GM19463 (cell line): ENCODE results near the gene KCNG1.
A peak's percentile ranks its signal among the peaks of the same experiment; 100 is the strongest.
"Not testable (repeated sequence)": the region's sequence is repeated elsewhere in the genome, so short reads cannot be mapped to it uniquely, and the experiment has no call there.

Source experiments
- ATAC-seq: cut with Tn5 transposase; IDR thresholded peaks from one replicate; pipeline ENCODE4 v1.9.1; 2021; ENCODE audit warnings: mild to moderate bottlenecking, moderate library complexity; ENCODE audit not compliant: unreplicated experiment

The KCNG1 gene

DNA sequence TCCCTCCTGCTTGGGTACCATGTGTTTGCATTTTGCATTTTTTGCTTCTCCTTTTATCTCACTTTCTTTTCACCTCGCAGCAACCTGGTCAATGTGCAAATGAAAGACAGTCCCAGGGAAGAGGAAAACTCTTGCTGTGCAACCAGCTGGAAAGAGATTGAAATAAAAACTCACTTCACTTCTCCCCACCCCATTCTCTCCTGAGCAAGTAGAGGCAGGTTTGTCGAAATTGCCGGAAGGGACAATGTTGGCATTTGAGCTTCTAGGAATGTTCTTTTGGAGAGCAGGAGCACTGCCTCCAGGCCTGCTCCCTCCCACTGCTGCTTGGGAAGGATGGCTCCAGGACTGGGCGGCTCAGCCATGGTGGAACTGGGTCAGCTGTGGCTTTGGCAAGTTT, 30.6 kb downstream of the KCNG1 start:
- no peak for ATAC-seq

DNA sequence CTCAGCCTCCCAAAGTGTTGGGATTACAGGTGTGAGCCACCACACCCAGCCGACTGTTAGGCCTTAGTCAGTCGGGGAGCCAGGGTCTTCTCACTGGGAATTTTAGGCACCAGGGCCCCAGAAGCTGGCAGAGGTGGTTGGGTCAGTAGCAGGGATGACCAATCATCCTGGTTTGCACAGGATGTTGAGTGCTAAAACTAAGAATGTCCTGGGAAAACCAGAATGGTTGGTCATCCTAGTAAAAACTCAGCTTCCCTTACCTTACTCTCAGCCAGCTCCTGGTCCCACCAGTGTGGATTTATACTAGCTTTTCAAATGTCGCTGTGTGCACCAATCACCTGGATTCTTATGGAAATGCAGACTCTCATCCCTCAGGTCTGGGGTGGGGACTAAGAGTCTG, 31.8 kb downstream of the KCNG1 start:
- no peak for ATAC-seq

DNA sequence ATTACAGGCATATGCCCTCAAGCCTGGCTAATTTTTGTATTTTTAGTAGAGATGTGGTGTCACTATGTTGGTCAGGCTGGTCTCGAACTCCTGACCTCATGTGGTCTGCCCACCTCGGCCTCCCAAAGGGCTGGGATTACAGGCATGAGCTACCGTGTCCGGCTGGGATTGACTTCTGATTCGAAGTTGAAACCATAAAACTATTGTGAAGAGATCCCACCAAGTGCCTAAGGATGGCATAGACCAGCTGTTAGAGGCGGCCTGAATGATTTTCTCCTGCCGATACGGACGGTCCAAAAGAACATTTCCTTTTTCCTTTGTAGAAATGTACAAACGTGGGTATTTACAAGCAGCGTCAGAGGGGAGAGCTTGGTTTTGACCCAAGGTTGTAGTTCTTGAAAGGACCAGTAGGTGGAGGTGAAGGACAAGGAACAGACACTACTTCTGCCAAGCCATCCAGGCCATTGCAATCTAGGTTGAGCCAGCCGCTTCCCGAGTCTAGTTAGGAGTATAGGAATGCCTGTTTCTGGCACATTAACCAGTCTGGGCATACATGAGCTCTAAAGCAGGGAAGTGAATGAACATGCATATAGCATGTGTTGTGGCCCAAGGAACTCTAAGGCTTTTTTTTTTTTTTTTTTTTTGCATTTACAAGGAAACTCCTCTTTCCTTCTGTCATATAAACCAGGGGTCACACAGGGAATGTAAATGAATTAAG, 35.3 kb downstream of the KCNG1 start:
- ATAC-seq, result no peak

DNA sequence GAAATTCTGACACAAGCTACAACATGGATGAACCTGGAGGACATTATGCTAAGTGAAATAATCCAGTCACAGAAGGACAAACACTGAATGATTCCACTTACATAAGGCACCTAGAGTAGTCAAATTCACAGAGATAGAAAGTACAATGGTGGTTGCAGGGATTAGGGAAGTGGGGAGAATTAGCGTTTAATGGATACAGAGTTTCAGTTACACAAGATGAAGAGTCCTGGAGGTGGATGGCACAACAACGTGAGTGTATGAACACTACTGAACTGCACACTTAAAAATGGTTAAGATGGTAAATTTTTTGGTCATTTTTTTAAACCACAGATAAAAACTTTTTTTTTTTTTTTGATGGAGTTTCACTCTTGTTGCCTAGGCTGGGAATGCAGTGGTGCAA, 39.6 kb downstream of the KCNG1 start:
- ATAC-seq, result no peak

DNA sequence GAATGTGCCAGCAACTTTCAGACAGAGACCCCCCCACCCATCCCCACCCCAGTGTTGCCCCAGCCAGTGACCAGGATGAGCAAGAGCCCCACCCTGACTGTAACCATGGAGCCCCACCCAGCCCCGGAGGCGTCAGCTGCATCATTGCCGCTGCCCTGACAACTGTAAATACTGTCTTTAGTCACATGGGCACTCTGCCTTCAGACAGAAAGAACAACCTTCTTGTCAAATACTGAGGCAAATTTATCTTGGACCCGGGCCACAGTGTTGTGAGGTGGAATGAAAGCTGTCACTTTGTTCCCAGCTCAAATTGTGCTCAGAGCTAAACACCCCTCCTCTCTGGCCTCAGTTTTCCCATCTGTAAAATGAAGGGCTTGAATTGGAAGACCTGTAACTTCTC, 40.5 kb downstream of the KCNG1 start:
- no peak for ATAC-seq

DNA sequence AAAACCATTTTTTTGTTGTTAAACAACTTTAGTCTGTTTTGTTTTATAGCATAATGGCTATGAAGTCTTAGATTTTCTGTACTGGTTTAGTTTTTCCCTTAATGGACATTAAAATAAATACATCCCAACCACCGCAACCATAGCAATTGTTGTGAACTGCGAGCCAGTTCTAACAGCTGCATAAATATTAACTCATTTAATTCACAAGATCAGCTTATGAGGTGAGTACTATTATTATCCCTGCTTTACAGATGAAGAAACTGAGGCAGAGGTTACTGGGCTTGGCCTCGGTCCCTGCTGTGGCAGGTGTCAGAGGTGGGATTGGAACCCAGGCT, 41.2 kb downstream of the KCNG1 start:
- ATAC-seq, result no peak

DNA sequence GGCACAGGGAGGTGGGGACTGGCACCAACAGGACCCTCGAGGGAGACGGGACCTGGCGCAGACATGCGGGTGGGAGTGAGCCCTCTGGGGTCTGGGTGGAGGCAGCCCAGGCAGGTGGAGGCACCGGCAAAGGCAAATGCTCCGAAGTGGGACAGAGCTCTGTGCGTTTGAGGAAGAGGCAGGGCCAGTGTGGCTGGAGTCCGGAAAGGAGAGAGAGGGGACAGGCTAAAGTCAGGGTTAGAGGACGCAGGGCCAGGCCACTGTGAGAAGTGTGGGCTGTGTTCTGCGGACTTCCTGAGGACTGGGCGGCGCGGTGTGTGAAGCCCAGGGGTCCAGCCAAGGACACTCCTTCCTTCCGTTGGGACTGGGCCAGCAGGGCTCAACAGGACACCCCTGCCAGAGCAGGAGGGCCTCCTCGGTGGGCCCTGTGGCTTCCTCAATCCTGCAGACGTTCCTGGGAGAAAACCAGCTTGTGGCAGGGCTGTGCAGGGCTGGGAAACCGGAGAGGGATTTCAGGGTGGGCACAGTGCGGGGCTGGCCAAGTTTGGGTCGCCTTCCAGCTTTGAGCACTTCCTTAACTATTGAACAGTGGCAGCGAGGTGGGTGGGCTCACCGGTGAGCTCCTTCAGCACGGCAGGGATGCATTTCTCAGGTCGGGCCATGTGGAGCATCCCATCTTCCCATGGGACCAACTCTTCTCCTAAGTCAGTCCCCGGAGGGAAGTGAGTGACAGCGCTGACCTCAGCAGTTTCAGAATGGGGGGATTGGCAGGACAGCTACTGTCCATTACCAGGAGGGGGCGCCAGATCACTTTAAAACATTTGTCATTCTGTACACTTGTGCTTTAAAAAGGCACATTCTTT, 41.8 kb downstream of the KCNG1 start:
- no peak for ATAC-seq

DNA sequence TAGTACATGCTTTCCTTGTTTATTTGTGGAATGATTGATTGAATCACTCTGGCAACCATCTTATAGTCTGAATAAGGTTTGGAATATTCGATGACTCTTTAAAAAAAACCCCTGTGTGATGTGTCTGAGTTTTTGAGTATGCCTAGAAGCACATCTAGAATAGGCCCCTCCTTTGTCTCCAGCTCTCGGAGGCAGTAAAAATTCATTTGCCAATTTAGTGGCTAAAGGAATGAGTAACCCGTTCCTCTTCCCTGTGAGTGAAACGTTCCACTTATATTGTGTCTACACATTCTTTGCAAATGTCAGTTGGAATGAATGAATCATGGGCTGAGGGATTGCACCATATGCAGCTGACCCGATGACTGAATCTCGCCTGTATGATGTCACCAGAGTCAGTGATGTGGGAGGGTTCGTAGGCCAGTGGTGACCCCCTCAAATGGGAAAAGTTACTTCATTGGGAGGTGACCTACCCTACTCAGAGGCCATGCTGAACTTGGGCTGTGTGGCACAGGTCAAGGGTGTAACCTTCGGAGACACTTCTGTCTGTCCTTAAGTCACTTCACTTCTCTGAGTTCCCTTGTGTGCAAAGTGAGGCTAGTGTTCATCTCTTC, 42.7 kb downstream of the KCNG1 start:
- ATAC-seq, result no peak

DNA sequence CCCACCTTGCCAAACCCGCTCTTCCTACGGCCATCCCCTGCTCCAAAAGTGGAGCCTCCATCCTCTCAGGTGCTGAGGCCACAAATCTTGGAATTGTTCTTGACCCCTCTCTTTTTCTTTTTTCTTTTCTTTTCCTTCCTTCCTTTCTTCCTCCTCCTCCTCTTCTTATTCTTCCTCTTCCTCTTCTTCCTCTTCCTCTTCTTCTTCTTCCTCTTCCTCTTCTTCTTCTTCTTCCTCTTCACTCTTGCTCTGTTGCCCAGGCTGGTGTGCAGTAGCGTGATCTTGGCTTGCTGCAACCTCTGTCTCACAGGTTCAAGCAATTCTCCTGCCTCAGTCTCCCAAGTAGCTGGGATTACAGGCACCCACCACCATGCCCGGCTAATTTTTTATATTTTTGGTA, 44.4 kb downstream of the KCNG1 start:
- ATAC-seq, result not testable (repeated sequence)

DNA sequence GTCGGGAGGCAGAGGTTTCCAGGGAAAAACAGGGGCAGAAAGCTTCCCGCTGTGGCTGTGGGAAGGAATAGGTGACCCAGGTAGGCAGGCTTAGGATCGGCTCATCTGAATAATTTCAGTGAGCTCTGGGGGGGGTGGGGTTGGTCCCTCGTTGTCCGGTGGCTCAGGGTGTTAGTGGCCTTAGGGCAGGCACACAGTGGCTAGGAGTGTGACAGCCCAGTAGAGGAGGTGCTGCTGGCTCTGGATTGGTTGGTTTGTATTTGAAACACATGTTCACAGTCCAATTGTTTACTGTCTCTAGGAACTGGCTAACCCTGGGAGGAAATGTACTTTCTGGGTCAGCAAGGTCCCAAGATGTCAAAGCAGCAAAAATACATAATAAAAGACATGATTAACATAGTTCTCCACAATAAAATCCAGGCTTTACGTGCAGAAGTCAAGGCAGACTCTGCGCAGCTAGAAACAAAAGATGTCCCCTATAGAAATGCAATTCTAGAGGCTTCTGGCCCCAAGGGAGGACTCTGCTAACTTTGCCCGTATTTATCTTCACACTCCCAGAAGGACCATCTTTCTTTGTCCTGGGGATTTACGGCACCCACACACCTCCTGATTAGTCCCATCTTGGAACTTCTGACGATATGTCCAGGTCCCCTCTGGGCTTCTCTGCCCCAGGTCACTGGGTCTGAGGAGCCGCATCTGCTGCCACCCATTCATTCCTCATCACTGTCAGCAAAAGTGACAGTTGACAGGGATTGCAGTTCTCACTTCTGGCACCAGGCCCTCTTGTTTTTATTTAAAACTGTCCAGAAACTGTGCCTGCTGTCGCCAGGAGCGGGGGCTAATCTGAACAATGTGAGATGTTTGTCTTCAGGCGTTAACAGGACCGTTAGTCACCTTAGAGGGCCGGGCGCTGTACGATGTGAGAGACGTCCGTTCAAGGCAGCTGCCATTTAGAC, 45.6 kb downstream of the KCNG1 start:
- no peak for ATAC-seq

DNA sequence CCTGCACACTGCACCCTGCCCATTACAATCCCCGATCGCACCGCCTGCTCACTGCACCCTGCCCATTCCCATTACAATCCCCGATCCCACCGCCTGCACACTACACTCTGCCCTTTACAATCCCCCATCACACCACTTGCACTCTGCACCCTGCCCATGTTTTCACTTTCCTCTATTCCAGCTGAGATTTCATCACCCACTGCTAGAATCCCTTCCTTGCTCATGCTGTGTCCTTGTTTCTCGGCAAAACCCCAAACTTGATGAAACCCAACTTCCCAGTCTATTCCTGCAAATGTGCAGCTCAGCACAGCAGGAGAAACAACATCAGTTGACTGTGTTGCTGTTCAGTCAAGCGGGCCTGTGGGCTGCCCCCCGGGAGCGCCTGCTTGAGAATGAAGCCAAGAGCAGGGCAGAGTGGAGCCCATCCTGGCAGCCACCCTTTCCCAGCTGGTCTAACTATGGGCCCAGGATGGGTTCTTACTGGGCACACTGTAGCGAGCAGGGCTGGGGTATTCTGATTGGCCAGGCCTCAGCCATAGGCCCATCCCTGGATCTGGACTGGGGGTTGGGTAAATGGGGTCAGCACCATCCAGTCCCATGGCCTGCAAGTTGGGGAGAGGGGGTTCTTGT, 47.1 kb downstream of the KCNG1 start:
- ATAC-seq, result no peak

DNA sequence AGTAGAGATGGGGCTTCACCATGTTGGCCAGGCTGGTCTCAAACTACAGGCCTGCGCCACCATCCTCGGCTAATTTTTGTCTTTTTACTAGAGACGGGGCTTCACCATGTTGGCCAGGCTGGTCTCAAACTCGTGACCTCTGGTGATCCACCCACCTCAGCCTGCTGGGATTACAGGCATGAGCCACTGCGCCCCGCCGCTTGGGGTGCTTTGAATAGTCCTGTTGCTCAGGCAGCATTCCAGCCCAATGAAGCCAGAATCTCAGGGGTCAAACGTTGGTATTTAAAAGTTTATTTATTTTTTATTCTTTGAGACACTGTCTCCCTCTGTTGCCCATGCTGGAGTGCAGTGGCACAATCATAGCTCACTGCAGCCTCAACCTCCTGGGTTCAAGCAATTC, 53.0 kb downstream of the KCNG1 start:
- ATAC-seq, result no peak

DNA sequence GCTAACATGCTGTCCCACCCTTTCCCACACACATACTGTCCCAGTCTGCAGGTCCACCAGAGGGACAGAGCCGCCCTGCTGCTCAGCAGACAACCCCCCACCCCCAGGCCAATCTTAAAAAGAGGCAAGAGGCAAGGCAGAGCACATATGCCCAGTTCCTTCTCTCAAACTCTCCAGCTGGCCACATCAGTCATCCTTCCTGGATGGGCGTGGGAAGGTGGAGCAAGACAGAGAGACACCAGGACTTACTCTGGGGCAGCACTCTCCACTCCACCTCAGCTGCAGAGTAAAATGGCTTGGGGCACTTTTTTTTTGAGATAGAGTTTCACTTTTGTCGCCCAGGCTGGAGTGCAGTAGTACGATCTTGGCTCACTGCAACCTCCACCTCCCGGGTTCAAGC, 53.5 kb downstream of the KCNG1 start:
- no peak for ATAC-seq

DNA sequence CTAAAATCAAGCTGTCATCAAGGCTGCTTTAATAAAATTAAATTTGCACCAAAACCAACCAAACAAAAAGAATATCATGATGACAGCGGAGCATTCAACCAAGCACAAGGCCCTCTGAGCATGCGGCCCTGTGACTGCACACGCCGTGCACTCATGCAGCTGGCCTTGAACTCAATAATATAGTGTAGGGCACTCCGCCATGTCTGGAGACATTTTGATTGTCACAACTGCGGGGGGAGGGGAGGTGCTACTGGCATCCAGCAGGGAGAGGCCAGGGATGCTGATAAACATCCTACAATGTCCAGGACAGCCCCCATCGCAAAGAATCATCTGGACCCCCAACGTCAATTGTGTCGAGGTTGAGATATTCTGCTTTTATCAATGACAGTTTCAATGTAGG, 54.6 kb downstream of the KCNG1 start:
- ATAC-seq, result no peak

DNA sequence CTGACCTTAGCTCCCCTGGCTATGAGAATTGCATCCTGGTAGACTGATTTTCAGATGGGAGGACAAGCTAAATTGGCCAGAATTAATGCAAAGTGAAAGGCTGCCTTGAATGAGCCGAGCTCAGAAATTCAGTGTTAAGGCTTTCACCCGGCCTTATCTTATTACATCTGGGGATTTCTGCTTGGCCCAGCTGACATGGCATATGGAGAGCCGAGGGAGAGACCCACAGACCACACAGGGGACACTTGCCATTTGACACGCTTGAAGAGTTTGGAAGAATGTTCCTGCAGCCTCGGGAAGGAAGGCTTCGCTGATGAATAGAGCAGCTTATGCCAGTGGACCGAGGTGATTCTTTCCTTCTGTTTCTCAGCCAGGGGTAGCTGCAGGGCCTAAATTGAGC, 55.3 kb downstream of the KCNG1 start:
- ATAC-seq, result no peak

DNA sequence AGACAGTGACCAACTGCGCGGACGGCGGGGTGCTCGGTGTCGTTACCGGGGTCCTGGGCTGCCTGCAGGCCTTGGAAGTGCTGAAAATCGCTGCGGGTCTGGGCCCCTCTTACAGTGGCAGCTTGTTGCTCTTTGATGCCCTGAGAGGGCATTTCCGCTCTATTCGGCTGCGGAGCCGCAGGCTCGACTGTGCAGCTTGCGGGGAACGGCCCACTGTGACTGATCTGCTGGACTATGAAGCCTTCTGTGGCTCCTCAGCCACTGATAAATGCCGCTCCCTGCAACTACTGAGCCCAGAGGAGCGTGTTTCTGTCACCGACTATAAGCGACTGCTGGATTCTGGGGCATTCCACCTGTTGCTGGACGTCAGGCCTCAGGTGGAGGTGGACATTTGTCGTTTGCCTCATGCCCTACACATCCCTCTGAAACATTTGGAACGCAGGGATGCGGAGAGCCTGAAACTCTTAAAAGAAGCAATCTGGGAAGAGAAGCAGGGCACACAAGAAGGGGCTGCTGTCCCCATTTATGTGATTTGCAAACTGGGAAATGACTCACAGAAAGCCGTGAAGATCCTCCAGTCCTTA, 63.3 kb downstream of the KCNG1 start:
- no peak for ATAC-seq

DNA sequence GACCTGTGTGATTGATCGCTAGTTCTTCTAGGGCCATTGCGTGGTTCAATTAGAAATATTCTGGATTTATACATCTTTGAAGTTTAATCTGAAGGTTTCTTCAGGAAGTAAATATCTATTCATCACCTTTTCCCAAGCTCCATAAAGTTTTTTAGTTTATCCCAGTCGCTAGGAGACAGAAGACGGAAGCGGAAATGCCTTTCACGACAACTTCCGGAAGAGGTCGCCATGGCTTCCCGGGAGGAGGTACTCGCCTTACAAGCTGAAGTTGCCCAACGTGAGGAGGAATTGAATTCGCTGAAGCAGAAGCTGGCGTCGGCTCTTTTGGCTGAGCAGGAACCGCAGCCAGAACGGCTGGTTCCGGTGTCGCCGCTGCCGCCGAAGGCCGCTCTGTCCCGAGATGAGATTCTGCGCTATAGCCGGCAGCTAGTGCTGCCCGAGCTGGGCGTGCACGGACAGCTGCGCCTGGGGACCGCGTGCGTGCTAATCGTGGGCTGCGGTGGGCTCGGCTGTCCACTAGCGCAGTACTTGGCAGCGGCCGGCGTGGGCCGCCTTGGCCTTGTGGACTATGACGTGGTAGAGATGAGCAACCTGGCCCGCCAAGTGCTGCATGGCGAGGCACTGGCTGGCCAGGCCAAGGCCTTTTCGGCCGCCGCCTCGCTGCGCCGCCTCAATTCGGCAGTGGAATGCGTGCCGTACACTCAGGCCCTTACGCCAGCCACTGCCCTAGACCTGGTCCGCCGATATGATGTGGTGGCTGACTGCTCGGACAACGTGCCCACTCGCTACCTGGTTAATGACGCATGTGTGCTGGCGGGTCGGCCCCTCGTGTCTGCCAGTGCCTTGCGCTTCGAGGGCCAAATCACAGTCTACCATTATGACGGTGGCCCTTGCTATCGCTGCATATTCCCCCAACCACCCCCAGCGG, 64.0 kb downstream of the KCNG1 start, which contains the start of gene MOCS3:
TSS of gene MOCS3 (plus strand) at position 204 of the 928 bp plus-strand sequence. CDS start at position 229, 25 bp downstream.
- peak; percentile 85 for ATAC-seq

DNA sequence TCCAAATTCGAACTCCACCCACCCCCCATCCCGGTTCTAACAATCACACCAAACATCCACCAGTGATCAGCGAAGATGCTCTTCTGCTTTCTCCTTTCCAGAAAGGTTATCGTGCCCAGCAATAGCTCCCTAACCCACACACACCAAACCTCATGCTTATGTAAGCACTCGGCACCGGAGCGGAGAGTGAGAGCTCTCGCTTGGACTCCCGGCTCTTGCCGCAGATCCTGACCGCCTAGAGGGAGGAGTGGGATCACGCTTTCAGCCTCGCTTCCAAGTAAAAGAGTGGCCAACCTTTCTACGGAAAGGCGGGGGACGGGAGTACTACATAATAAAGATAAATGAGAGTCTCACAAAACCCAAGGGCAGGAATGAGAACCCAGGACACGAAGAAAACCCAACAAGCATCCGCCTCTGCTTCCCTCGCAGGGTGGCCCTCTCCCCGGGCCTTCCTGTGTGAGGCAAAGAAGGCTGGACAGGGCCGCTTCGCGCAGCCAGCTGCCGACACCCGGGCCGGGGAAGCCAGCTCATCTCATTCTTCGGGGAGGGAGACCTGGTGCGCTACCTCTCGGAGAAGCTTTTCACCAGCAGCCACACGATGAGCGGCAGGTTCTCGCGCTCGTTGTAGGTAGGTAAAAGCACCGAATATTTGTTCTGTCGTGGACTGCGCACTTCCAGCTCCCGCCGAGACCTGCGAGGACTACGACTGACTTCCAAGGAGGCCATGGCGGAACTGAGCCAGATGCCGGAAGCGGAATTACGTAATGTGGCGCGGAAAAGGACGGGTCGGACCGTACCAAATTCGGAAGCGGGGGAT, 64.9 kb downstream of the KCNG1 start, which contains the start of gene DPM1:
TSS of gene DPM1 (minus strand) at position 735 of the 817 bp plus-strand sequence. CDS start at position 726, 9 bp downstream.
- peak; percentile 71 for ATAC-seq
